Smooth muscle cell (in vitro differentiated cells): ENCODE results near the gene ZNF543. TPM values are rescaled to one million over a fixed set of nuclear protein-coding genes. Genes with fewer than 3 reads are reported as not detected.

Experiments
- DNase-seq: peaks from one replicate; lab custom pipeline; 2025; ENCODE audit not compliant: unreplicated experiment; lab: John Stamatoyannopoulos, UW
- H2AFZ ChIP-seq: fragments of 200-600 bp; sonication (generic); 2 replicates; pipeline ENCODE4 v1.6.0; 2016; ENCODE audit warnings: antibody characterized with exemption, low read depth, mild to moderate bottlenecking
- H3F3A ChIP-seq: fragments of 200-600 bp; sonication (generic); 2 replicates; pipeline ENCODE4 v1.6.0; 2017; ENCODE audit warnings: antibody characterized with exemption, low read depth
- H3K27ac ChIP-seq: fragments of 200-600 bp; sonication (generic); 2 replicates; pipeline ENCODE4 v1.5.1; 2016; ENCODE audit warnings: low read depth, mild to moderate bottlenecking
- H3K27me3 ChIP-seq: fragments of 200-600 bp; sonication (generic); 2 replicates; pipeline ENCODE4 v1.6.1; 2016; ENCODE audit warnings: low read depth, mild to moderate bottlenecking
- H3K36me3 ChIP-seq: fragments of 200-600 bp; sonication (generic); 2 replicates; pipeline ENCODE4 v1.5.1; 2016; ENCODE audit warnings: low read depth
- H3K4me1 ChIP-seq: fragments of 200-600 bp; sonication (generic); 2 replicates; pipeline ENCODE4 v1.5.1; 2016; ENCODE audit warnings: low read depth
- H3K4me2 ChIP-seq: fragments of 200-600 bp; sonication (generic); 2 replicates; pipeline ENCODE4 v1.6.0; 2016; ENCODE audit warnings: mild to moderate bottlenecking
- H3K4me3 ChIP-seq: fragments of 200-600 bp; sonication (generic); 2 replicates; pipeline ENCODE4 v1.5.1; 2016; ENCODE audit warnings: mild to moderate bottlenecking
- H3K79me2 ChIP-seq: fragments of 200-600 bp; sonication (generic); 2 replicates; pipeline ENCODE4 v1.6.0; 2016; ENCODE audit warnings: low read depth, mild to moderate bottlenecking
- H3K9ac ChIP-seq: fragments of 200-600 bp; sonication (generic); 2 replicates; pipeline ENCODE4 v1.6.0; 2016; ENCODE audit warnings: low read depth
- H3K9me3 ChIP-seq: fragments of 200-600 bp; sonication (generic); replicated peaks from 2 replicates; pipeline ENCODE4 v1.5.1; 2016; ENCODE audit warnings: low read depth
- H4K20me1 ChIP-seq: fragments of 200-600 bp; sonication (generic); 2 replicates; pipeline ENCODE4 v1.6.0; 2016; ENCODE audit warnings: low read depth
- WGBS: methylation state at CpG from one replicate; pipeline ENCODE4 v1.1.7; 2016; ENCODE audit warnings: low lambda C conversion rate; 5-methylcytosine and 5-hydroxymethylcytosine counted together
- polyA plus RNA-seq: library from polyadenylated mRNA; unstranded; fragments of >200 nt; fragmentation: Nextera tagmentation; extraction: Ambion mirVana; gene quantifications from 2 replicates; pipeline ENCODE4 v1.2.1, GENCODE V29; 2016
- total RNA-seq: library from RNA; depleted of rRNA; stranded (reverse); fragments of >200 nt; gene quantifications from 2 replicates; pipeline ENCODE4 v1.2.3, GENCODE V29; 2014
- TF ChIP-seq, protein P1 (sequence below): fragments of 200-600 bp; sonication (generic); IDR thresholded peaks from 2 replicates; pipeline ENCODE4 v1.5.1; 2017; ENCODE audit warnings: borderline replicate concordance, mild to moderate bottlenecking, antibody characterized with exemption; ENCODE audit not compliant: insufficient read depth, poor library complexity, severe bottlenecking

Gene ZNF543
- total and polyA plus RNA-seq, 2 experiments from 2014 or later = 1.1 to 5.1 TPM

DNA sequence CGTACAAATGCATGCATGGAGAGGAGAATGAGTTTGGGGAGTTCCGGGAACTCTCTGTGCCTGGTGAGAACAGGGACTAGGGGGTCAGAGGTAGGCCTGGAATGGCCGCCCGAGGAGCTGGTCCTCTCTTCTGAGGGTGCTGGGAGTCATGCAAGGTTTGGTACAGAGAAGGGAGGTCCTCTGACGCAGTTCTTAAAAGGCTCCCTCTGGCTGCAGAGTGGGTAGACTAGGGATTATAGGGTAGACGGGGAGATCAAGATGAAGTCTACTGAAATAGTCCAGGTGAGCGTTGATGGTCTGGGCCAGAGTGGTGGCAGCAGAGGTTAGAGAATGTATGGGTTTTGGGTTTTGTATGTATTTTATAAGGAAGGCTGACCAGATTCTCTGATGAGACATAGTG is 31.6 kb downstream of the ZNF543 start:
- Histone ChIP-seq H3K4me3 (peak overlapping the region; percentile 80), H4K20me1 (no peaks in the 10 kb centered on the region), H3K27ac (no peak overlapping the region), H3K9ac (peak overlapping the region; percentile 94), H3K4me2 (peak overlapping the region; percentile 94), H3F3A (no peaks in the 10 kb centered on the region), H3K9me3 (no peaks in the 10 kb centered on the region), H3K79me2 (peaks cover 26% of the 10 kb centered on the region), H3K4me1 (peaks cover 9% of the 10 kb centered on the region), H3K36me3 (peaks cover 9% of the 10 kb centered on the region), H2AFZ (no peak overlapping the region), H3K27me3 (no peaks in the 10 kb centered on the region)
- DNase-seq = no peak
- 30% methylated on average over 7 of the region's 7 CpGs for WGBS
- TF ChIP-seq, protein P1, sequence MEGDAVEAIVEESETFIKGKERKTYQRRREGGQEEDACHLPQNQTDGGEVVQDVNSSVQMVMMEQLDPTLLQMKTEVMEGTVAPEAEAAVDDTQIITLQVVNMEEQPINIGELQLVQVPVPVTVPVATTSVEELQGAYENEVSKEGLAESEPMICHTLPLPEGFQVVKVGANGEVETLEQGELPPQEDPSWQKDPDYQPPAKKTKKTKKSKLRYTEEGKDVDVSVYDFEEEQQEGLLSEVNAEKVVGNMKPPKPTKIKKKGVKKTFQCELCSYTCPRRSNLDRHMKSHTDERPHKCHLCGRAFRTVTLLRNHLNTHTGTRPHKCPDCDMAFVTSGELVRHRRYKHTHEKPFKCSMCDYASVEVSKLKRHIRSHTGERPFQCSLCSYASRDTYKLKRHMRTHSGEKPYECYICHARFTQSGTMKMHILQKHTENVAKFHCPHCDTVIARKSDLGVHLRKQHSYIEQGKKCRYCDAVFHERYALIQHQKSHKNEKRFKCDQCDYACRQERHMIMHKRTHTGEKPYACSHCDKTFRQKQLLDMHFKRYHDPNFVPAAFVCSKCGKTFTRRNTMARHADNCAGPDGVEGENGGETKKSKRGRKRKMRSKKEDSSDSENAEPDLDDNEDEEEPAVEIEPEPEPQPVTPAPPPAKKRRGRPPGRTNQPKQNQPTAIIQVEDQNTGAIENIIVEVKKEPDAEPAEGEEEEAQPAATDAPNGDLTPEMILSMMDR = no peak

DNA sequence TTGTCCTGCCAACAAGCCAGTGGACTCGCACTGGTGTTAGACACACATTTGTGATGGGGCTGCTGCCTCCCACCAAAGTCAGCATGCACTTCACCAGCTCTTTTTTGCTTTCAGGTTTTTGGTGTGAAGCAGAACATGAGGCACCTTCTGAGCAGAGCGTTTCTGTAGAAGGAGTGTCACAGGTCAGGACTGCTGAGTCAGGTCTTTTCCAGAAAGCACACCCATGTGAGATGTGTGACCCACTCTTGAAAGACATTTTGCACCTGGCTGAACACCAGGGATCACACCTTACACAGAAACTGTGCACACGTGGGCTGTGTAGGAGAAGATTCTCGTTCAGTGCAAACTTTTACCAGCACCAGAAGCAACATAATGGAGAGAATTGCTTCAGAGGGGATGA is 35.6 kb downstream of the ZNF543 start:
- H3K79me2 ChIP-seq = peaks cover 26% of the 10 kb centered on the region

DNA sequence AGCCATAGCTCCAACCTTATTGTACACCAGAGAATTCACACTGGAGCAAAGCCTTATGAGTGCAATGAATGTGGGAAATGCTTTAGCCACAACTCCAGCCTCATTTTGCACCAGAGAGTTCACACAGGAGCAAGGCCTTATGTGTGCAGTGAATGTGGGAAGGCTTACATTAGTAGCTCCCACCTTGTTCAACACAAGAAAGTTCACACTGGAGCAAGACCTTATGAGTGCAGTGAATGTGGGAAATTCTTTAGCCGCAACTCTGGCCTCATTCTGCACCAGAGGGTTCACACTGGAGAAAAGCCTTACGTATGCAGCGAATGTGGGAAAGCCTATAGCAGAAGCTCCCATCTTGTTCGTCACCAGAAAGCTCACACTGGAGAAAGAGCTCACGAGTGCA is 37.1 kb downstream of the ZNF543 start:
- Histone ChIP-seq H3K9me3 (no peaks in the 10 kb centered on the region), H3K27me3 (no peaks in the 10 kb centered on the region), H4K20me1 (no peaks in the 10 kb centered on the region), H3K4me3 (no peak overlapping the region), H3K36me3 (peaks cover 9% of the 10 kb centered on the region), H3F3A (peaks cover 7% of the 10 kb centered on the region), H3K79me2 (peaks cover 14% of the 10 kb centered on the region), H3K9ac (no peak overlapping the region), H3K4me1 (peaks cover 2% of the 10 kb centered on the region), H2AFZ (no peak overlapping the region), H3K4me2 (no peak overlapping the region), H3K27ac (no peak overlapping the region)
- TF ChIP-seq, protein P1 = no peak
- WGBS = 97% methylated on average over 5 of the region's 5 CpGs
- DNase-seq = no peak

More for the DNA sequence above, 35.6 kb downstream of the ZNF543 start:
- H2AFZ ChIP-seq = no peak overlapping the region
- DNase-seq = no peak
- no peak overlapping the region for H3K4me2 ChIP-seq
- no peaks in the 10 kb centered on the region for H4K20me1 ChIP-seq
- TF ChIP-seq, protein P1 = no peak
- peaks cover 7% of the 10 kb centered on the region for H3F3A ChIP-seq
- no peak overlapping the region for H3K9ac ChIP-seq
- H3K4me3 ChIP-seq = no peak overlapping the region
- H3K9me3 ChIP-seq = no peaks in the 10 kb centered on the region
- H3K4me1 ChIP-seq = peaks cover 5% of the 10 kb centered on the region
- H3K36me3 ChIP-seq = peaks cover 9% of the 10 kb centered on the region
- H3K27me3 ChIP-seq = no peaks in the 10 kb centered on the region
- 98% methylated on average over 4 of the region's 4 CpGs for WGBS
- no peak overlapping the region for H3K27ac ChIP-seq

DNA sequence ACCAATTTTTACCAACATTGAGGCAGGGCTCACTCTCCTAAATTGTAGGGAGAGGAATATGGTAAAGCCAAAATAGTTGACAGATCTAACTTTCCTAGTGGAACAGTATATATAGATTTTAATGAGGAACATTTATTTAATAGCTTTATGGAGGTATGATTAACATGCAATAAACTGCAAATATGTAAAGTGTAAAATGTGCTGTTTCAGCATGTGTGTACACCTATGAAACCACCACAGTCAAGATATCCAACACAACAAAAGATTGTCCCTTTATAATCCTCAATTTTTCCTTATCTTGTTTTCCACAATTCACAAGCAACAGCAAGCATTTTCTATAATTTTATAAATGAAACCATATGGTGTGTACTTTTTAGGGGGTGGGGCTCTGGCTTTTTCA is 39.0 kb downstream of the ZNF543 start:
- peaks cover 3% of the 10 kb centered on the region for H3K4me1 ChIP-seq
- peaks cover 9% of the 10 kb centered on the region for H3K79me2 ChIP-seq
- peaks cover 7% of the 10 kb centered on the region for H3F3A ChIP-seq
- no peak for DNase-seq
- no peak overlapping the region for H3K27ac ChIP-seq
- peaks cover 9% of the 10 kb centered on the region for H3K36me3 ChIP-seq
- no peak overlapping the region for H2AFZ ChIP-seq
- no peak overlapping the region for H3K9ac ChIP-seq
- H3K4me2 ChIP-seq = no peak overlapping the region
- H3K27me3 ChIP-seq = no peaks in the 10 kb centered on the region
- no peaks in the 10 kb centered on the region for H4K20me1 ChIP-seq
- H3K4me3 ChIP-seq = no peak overlapping the region
- H3K9me3 ChIP-seq = no peaks in the 10 kb centered on the region
- TF ChIP-seq, protein P1 = no peak
